K562 (cell line): ENCODE measurements around the gene UBR7. TPM values are rescaled to one million over a fixed set of nuclear protein-coding genes. Genes with fewer than 3 reads are reported as not detected.
A peak's percentile ranks its signal among the peaks of the same experiment; 100 is the strongest.

Experiments
- ARID4B ChIP-seq: sonication (generic); formaldehyde crosslinking; IDR thresholded peaks from 2 replicates; pipeline ENCODE4 v1.8.0; 2022; ENCODE audit warnings: mild to moderate bottlenecking, missing genetic modification reagents
- CHD4 ChIP-seq: fragments of 200-600 bp; sonication (generic); IDR thresholded peaks from 3 replicates; pipeline ENCODE4 v1.6.1; 2012; ENCODE audit warnings: low read depth, mild to moderate bottlenecking, mixed read lengths, low read length, inconsistent platforms; ENCODE audit not compliant: insufficient read depth, insufficient replicate concordance, poor library complexity, severe bottlenecking
- GTF2B ChIP-seq: IDR thresholded peaks from 2 replicates; pipeline ENCODE4 v1.6.1; 2011; ENCODE audit not compliant: insufficient read length; ENCODE audit errors: extremely low read depth
- IFI16 ChIP-seq: fragments of 250-450 bp; sonication (Bioruptor Pico); IDR thresholded peaks from 2 replicates; pipeline ENCODE4 v2.1.2; 2022; ENCODE audit warnings: mild to moderate bottlenecking, inconsistent platforms
- KDM5B ChIP-seq: fragments of 200-600 bp; sonication (generic); IDR thresholded peaks from 2 replicates; pipeline ENCODE4 v1.6.1; 2012; ENCODE audit warnings: low read depth, mild to moderate bottlenecking, moderate library complexity, low read length, control low read depth, inconsistent platforms; ENCODE audit not compliant: insufficient replicate concordance
- MAFG ChIP-seq: fragments of 450-650 bp; conservative IDR thresholded peaks from 2 replicates; pipeline ENCODE4 v1.6.1; 2016; ENCODE audit warnings: missing genetic modification characterization, missing compliant biosample characterization
- NRF1 ChIP-seq, 2 experiments: fragments of 450-650 bp; IDR thresholded peaks in 1 of 2; conservative IDR thresholded peaks in 1 of 2; 2 replicates each; pipeline ENCODE4 v1.6.1; 2014; ENCODE audit warnings: mild to moderate bottlenecking in 2 of 2
- PRMT5 ChIP-seq: sonication (generic); formaldehyde crosslinking; IDR thresholded peaks from 2 replicates; pipeline ENCODE4 v1.5.0; 2020; ENCODE audit warnings: missing genetic modification reagents
- SFPQ ChIP-seq: fragments of 200-400 bp; formaldehyde crosslinking; IDR thresholded peaks from 2 replicates; pipeline ENCODE4 v1.6.1; 2017; ENCODE audit warnings: mild to moderate bottlenecking, low read depth, low read length, moderate library complexity
- TAF7 ChIP-seq: fragments of 450-650 bp; IDR thresholded peaks from 2 replicates; pipeline ENCODE4 v1.6.1; 2016; ENCODE audit warnings: missing genetic modification characterization, missing compliant biosample characterization
- WHSC1 ChIP-seq: IDR thresholded peaks from one replicate; pipeline ENCODE4 v1.6.1; 2012; ENCODE audit warnings: low read length, control low read depth, inconsistent platforms
- ZBTB12 ChIP-seq: fragments of 250-450 bp; sonication (Bioruptor Pico); IDR thresholded peaks from 2 replicates; pipeline ENCODE4 v1.4.0; 2020
- ZBTB5 ChIP-seq: fragments of 450-650 bp; IDR thresholded peaks from 2 replicates; pipeline ENCODE4 v1.6.1; 2017; ENCODE audit warnings: antibody characterized with exemption
- ZC3H11A ChIP-seq: IDR thresholded peaks from 2 replicates; pipeline ENCODE4 v1.6.1; 2012; ENCODE audit warnings: low read depth, low read length, improper control_type of control experiment
- ZNF232 ChIP-seq: sonication (generic); formaldehyde crosslinking; IDR thresholded peaks from 2 replicates; pipeline ENCODE4 v1.8.0; 2022; ENCODE audit warnings: mild to moderate bottlenecking, missing genetic modification reagents
- polyA plus RNA-seq, 8 experiments: library from polyadenylated mRNA; depleted of rRNA in 4 of 8; stranded (reverse) in 5 of 8; unstranded in 3 of 8; fragments of >200 nt; fragmentation: Nextera tagmentation in 2 of 8; fragmentation: Illumina TruSeq in 1 of 8; extraction: Ambion mirVana in 2 of 8; extraction: Trizol in 1 of 8; gene quantifications; 2 replicates each; pipeline versions ENCODE4 v1.2.1 to v1.2.3, GENCODE V29; 2011 to 2014; ENCODE audit warnings: inconsistent platforms in 1 of 8, missing spikeins in 1 of 8
- total RNA-seq, 7 experiments: library from RNA; depleted of rRNA in 6 of 7; stranded (reverse); fragments of >200 nt in 6 of 7; fragmentation: Illumina TruSeq in 2 of 7; extraction: Trizol in 2 of 7; gene quantifications; 2 replicates each; pipeline versions ENCODE4 v1.2.1 to v1.2.3, GENCODE V29; 2011 to 2021; ENCODE audit warnings: low replicate concordance in 1 of 7

UBR7 gene
- total and polyA plus RNA-seq, 9 of the 15 experiments (the other 6 are each of a cell fraction or from before 2014, with no cell fraction given), result 12.5 to 63.0 (median 34.4) TPM

GRCh38 chr14:93184391-93185348 is 22.4 kb upstream of the UBR7 start, which contains the start of the genes LYSET and MOAP1 (continued):
- no peak for TF ChIP-seq IFI16 (CRISPR knock-in tag)
- TF ChIP-seq ZC3H11A, result no peak
- no peak for TF ChIP-seq GTF2B
- no peak for TF ChIP-seq ZNF232
- TF ChIP-seq ZBTB12 (CRISPR knock-in tag), result 0 out of 2 replicates have a peak, but pooled peaks have one; percentile 29
- no peak for TF ChIP-seq ARID4B (CRISPR knock-in tag)
- peak; percentile 60 for TF ChIP-seq KDM5B
- TF ChIP-seq ZBTB5, result no peak
- TF ChIP-seq MAFG (tag), result no peak
- peak; percentile 64 to 65 for TF ChIP-seq NRF1 (conservative IDR thresholded peaks at IDR 0.05 in 1 of 2, IDR thresholded peaks at IDR 0.05 in 1 of 2)
- TF ChIP-seq PRMT5 (CRISPR knock-in tag), result no peak
- no peak for TF ChIP-seq SFPQ
- no peak for TF ChIP-seq CHD4
- no peak for TF ChIP-seq WHSC1
- TF ChIP-seq TAF7 (tag), result no peak
